Hematopoietic multipotent progenitor cell treated with erythropoietin and hydrocortisone succinate and interleukin-3 and kit ligand, for 4 days (in vitro differentiated cells): ENCODE measurements around the gene PRKCE.

Source experiments
- DNase-seq: peaks from one replicate; pipeline ENCODE4 v3.0.0-alpha.2; 2015

PRKCE gene

DNA sequence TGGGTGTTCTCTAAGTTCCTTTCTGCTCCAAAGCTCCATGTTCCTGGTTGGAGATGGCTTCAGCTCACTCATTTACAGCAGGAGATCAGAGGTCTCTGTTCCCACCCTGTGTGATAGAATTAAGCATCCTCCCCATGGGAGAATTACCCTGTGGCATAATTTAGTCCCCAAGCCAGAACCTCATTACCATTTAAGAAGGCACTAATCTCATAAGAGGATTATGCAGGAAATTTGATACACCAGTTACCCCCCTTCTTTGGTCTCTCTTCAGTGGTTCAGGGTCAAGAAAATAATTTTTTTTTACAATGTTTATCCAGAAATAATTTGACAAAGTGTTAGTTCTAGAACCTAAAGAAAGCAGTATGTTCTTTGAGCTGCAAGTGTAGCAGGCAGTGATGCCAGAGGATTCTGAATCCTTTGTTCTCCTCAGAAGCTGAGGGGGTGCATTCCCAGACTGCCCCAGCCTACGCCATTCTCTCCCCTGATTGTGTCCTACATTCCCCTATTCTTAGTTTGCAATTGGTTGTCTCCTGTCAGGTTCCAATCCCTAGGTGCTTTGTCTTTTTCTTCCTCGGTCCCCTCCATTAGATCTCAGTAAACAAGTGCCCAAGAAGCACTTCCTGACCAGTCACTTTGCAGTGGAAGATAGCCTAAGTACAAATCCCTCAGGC lies 163.6 kb downstream of the PRKCE start:
- no peak for DNase-seq

DNA sequence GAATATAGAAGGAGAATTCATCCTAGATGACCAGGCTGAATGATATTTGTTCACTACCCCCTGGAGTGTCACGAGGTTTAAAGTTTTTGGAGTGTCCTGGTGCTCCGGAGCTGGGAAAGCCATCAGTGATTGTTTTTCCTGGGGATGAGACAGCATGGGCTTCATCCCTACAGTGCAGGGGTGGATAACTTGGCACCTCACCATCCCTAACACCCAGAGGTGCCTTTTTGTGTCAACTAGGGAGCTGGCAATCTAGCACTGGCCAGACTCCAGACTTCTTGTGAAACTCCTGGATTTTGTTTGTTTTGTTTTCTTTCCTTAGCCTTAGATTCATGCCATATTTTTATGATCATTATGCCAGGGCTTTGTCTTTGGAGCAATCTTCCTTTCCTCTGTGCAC lies 164.8 kb downstream of the PRKCE start:
- no peak for DNase-seq

DNA sequence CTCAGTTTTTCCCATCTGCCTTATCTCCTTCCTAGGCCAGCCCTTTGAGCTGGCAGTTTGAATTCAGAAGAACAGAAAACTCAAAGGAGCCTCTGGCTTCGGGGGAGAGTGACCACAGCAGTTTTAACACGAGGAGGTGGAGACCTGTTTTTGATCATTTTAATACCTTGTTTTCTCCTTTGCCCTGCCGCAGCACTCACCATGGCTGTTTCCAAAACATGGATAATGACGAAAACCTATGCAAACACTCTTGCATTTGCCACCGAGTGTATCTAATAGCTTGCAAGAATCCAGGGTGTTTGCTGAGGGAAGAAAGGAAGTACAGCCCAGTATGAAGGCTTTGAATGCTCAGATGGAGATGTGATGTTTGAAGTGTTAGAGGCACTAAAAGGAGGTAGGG lies 167.1 kb downstream of the PRKCE start:
- DNase-seq = no peak

DNA sequence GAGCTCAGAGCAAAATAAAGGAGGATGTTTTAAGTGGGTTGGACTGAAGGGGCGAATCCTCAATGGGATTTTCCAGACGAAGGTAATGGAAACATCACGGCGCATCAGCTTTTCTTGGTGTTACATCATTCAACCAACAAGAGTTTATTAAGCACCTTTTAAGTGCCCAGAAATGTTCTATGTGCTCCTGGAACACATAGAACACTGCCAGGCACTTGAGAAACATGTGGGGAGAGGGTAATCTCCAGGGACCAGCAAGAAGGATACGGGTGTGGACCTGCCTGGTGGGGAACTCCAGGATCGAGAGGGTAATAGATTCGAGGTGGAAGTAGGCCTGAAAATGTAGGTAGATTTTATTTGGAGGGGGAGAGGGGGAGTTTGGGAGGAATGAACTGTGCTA lies 168.6 kb downstream of the PRKCE start:
- DNase-seq = no peak

DNA sequence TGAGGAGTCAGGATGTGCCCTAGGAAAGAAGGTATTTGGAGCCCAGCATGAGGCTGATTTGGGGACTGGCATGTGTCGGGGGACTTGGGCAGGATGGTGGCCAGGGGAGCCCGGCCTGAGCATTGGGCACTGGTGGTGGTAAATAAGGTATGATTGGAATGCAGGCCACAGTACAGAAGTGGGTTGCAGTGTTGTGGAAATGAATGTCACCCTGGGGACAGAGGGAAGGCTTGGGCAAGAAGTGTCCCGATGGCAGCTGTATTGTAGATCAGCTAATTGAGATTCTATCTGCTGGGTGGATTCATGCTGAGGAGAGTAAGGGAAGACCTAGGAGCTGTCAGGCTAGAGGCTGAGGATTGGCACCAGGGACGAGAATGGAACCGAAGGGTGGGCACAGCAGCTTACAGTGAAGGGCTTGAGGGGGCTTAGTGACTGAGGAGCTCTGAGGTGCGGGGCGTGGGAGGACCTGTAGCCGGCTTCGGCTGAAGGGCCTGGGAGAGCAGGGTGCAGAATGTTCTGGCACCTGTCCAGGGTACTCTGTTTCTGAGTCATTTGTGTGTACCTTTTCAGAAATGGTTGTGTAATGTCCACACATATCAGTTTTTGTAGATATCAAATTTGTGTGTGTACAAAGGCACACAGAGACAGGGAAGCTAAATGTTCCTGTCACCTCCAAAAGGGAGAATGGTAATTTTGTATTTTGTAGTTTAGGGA lies 170.2 kb downstream of the PRKCE start:
- DNase-seq = no peak

DNA sequence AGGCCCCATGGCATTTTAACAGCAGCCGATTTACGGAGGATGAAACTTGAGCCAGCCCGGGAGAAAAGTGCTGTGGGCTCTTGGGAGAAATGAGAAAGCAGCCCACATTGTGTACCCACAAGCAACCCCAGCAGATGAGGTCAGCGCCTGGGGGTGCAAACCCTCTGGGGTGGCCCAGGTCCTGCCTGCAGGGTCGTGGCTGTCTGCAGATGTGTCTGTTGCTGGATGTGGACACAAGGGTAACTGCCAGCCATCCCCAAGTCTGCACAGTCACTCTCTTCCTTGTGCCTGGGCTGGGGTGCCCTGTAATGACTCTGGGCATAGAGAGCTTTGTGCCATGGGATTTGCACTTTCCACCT lies 170.8 kb downstream of the PRKCE start:
- DNase-seq = no peak

DNA sequence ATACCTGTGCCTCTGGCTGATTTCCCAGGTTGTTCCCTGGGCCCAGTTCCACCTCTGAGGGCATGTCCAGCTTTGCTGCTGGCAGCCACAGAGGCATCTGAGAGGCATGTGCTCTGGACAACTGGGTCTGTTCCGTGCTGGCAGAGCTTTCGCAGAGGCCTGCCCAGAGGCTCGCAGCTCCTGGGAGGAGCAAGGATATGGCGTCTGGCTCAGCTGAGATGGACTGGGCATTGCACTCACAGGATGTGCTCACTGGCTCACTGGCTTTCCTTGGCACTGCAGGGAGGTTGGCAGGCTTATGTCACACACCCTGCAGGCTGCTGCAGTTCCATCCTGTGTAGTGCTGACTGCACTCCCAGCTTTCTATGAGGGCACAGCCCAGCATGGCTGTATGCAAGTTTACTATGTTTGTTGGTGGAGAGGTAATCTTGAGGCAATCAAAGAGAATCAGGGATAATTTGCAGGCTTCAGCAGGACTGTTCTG lies 172.3 kb downstream of the PRKCE start:
- DNase-seq = no peak

DNA sequence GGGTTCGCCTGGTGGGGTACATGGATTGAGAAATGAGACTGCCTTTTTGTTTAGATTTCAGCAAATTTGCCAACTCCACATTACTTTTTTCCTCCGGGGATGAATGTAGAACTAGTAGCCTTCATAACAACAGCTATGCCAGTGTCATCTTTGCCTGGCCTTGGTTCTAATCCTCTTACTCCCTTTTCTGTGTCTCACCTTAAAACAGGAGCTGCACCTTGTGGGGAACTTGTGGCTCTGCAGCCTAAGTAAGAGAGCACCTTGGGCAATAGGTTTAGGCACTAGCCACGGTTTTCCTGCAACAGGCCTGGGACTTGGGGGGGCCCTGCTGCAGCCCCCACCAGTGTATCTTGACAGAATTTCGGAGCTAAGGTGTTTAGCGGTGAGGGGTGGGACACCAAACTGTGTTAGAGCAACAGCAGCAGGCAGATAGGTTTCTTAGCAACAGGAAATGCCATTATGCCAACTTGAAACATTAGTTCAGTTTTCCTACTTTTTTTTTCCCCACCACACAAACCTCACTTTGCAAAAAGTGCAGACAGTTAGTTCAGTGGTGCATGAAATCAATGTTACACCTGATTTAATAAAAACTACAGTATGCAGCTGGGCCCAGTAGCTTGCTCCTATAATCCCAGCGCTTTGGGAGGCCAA lies 173.7 kb downstream of the PRKCE start:
- DNase-seq = no peak

DNA sequence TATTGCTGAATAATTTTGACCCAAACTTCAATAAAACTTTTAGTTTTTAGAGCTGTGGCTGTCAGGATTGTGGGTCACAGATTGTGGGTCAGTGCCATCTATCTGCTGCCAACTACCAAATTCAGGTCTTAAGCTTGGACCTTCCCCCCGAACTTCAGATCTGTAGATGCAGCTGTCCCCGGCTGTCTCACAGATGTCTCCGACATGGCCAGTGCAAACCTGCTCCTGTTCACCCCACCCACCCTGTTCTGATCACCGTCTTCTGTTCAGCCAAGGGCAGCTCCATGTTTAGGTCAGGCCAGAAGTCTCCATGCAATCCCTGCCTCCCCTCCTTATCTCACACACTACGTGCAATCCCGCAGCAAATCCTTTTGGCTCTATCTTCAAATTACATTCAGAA lies 175.0 kb downstream of the PRKCE start:
- no peak for DNase-seq

DNA sequence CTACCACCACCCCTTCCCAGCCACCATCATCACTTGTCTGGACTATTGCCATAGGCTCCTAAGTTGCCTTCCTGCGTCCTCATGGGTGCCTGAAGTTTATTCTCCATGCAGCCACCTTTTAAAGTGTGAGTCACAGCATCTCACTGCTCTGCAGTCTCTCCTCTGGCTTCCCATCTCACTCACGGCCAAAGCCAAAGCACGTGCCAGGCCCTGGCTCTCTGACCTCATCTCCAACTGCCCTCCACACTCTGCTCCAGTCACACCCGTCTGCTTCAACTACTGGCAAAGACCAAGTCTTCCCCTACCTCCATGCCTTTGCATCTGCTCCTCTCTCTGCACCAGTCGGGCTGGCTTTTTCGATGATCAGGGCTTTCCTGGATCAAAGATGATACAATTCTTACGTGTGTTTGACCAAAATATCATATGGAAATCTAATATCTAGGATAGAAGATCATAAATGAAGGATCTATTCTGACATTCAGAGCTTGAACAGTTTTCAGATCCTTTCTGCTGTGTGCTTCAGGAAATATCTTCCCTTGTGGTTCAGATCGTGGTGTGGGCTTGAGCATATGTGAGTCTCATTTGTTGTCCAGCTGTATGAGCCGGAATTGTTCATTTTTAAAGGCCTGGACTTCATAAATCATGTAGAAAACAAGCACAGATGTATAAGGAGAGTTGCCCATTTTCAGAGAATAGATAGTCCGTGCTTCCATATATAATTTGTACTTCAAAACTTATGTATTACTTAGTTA lies 175.6 kb downstream of the PRKCE start:
- no peak for DNase-seq

DNA sequence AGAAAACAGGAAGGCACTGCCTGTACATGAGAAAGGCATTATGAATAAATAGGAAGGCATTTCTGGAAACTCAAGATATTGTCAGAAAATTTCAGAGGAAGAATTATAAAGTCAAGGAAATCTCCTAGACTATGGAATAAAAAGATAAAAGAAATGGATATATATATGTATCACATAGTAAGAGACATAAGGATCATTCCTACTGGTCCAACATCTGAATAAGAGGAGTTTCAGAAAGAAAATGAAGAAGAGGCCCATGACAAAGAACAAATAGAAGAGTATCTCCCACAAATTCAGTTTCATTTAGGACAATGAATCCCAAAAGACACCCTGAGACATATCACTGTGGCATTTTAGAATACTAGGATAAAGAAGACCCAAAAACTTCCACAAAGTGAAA lies 178.8 kb downstream of the PRKCE start:
- DNase-seq = no peak

DNA sequence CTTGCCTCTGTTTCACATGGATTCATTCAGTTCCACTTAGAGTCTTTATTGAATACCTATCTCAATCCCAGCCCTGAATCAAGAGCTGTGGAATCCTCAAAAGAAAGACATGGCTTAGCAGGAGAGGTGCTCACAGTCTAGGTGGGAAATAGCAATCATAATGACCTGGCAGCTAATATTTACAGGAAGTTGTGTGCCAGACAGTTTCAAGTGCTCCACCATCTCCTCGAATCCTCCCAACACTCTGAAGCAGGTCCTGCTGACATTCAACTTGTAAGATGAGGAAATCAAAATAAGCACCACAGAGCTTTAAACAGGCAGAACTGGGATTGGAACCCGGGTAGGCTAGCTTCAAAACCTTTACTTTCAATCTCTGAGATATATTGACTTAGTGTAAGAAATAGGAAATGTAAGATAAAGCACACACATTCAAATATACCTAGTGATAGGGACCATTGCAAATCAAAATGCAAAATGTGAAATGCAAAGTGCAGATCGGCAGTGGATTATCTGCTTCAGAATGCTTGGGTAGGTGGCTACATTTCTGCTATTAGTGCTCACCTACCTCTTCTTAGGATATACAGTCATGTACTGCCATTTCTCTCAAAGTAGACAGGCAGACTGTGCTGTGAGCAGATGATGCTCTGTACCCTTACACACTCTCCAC lies 182.0 kb downstream of the PRKCE start:
- no peak for DNase-seq

DNA sequence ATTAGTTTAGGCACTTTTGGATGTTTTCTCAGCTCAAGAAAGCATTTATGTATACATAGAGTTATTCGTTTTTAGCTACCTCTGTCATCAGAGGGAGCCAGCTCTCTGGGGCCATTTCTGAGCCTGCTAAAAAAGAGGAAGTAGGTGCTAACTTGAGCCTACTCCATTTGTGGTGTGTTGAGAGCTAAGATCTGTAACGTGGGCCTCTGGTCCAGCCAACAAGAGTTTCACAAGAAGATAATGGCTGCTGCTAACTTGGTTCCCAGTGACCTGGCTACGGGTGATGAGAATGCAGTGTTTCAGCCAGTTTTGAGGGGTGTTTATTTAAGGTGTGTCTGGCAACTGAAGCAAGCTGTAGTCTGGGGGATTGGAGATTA lies 182.5 kb downstream of the PRKCE start:
- DNase-seq = peak; percentile 90

DNA sequence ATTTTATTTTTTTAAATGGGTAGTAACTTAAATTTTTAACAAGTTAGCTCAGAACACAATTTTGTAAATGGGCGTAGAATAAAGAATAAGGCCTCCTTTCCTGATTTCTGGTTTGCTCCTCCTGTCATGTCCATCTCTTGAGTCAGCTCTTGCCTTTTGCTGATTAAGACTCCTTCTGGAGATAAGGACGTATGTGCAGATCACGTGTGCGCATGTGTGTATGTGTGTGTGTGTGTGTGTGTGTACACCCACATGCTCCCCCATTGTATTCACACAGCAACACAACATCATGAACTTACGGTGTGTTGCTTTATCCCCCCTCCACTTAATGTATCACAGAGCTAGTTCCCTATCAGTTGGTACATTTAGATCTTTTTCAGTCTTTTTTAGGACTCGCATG lies 182.9 kb downstream of the PRKCE start:
- peak; percentile 36 for DNase-seq

DNA sequence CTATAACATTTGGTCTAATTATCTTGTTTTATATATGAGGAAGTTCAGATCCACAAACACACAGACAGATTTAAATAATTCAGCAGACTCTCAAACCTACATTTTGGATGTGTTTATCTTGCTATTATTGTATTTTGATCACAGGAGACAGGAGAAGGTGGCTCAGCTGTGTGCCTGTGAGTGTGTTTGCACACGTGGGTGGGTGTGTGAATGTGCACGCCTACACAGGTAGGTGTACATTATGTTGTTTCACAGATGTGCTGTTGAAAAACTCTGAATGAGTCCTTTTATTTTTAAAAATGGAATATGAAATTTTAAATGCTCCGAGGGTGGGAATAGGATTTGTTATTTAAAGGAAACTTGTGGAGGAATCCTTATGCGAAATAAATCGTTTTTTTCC lies 183.4 kb downstream of the PRKCE start:
- DNase-seq = no peak

DNA sequence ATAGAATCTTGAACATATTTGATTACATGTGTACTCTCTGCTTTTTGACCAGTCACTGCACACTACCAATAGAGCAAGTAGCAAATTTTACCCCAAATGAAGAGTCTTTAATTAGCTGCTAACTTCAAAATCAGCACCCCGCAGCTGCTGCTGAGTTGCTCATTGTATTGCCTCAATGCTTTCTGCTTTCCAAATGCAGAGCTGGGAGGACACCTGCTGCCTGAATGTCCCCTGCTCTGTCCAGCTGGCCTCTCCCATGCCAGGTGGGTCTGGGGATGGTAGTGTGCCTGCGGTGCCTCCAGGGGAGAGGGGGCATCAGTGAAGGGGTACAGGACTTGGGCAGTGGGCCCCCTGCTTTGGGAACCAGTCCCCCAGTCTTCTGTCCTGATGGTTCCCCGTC lies 184.8 kb downstream of the PRKCE start:
- no peak for DNase-seq

DNA sequence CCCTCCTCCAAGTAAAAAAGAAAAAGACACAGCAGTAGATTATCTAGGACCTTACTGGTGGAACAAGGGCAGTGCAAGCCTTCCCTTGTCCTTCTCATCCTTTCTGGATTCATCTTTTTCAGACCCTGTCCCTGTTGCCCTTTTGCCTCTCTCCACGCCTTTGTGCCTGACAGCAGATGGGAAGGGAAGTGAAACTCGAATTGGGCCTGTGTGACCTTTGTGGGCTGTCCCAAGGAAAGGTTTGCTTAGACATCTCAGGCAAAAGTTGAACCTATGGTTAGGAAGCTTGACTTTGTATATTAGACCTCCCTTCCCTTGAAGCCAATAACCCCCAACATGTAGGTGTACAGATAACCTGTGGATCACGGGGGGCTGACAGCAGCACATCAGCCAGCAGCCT lies 185.3 kb downstream of the PRKCE start:
- no peak for DNase-seq

DNA sequence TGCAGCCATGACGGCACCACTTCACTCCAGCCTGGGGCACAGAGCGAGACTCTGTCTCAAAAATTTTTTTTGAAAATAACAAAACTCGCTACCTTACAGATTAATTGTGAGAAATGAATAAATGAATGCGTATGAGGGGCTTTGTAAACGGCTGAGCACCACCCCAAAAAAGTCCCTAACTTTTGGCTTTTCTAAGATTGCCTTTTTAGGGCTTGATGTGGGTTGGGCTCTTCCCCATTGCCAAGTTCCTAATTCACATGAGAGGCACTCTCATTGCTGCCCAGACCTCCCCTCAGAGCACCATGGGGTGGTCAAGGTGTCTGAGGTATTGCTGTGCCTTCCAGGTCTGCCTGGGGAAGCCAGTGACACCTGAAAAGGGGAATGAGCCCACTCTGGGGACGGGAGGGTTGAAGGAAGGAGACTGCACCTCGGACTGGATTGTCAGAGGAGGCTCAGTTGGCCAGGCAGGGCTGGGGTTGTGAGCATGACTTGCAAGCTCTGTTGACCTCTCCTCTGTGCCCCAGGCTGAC lies 186.4 kb downstream of the PRKCE start:
- no peak for DNase-seq

DNA sequence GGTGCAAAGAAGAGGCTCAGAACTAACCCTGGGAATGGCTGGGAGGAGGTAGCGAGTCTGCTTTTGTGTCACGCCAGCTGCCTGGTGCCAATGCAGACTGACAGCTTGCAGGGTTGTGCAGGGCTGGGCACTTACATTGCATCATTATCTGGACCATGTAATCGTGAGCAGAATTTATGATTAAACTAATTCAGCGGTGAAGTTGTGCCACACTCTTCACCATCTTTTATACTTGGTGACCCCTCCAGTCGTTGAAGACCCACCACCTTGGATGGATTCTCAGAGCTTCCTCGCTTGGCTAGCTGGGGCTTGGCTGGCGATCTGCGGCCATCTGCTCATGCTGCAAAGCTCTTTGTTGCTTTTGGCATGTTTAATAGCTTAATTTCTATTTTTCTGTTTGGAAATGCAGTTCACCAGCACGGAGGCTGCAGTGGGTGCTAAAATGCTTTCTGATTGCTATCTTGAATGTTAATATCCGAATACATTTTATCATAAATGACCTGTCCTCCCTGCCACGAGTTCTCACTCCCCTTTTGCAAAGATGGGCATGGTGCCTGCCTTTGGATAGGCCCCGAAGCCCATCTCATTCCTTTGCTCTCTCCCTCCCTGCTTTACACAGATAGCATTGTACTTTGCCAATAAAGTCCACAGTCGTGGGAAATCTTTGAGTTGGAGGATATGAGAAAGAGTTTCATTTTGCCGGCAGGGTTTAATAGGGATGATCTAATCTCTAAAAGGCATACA lies 188.2 kb downstream of the PRKCE start:
- DNase-seq = no peak

DNA sequence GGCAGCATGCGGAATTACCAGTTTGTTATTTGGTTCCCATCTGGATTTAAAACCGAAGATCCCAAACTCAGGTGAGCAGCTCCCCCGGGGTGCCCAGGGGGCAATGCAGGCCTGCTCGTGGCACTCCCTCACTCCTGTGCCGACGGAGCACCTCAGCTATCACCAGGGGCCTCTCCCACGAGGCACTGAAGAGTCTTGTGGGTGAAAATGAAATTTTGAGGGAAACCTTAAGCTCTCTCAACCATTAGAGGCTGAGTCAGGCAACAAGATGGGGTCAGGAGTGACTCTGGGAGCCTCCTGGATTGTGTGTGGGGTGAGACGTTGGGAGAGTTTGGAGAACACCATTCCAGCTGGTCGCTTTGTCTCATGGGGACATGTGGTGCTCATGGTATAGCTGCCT lies 189.0 kb downstream of the PRKCE start:
- no peak for DNase-seq

DNA sequence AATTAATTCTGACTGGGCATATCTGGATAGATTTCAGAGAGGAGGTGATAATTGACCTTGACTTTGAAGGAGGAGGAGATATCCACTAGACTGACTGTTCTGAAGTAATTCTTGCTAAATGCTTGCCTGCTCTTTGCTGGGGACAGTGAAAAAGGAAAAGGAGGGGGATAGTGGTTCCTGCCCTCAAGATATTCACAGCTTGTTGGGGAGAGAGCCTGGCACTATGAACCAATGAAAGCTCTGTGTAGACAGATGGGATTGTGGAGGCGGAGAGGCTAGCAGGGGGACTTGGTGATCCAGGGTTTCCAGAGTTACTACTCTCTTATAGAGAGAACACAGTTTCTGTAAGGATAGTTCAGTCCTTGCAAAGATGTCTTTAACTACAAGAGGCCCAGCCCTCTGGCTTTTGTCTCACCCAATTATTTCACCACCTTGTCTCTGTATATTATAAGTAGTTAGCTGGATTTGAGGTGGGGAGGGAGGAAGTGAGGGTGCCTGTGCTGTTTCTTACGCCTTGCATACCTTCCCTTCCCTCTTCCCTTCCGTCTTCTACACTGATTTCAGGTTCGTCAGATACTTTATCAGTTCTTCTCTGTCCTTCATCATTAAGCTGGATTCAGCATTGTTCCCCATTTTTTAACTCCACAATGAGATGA lies 190.4 kb downstream of the PRKCE start:
- no peak for DNase-seq

DNA sequence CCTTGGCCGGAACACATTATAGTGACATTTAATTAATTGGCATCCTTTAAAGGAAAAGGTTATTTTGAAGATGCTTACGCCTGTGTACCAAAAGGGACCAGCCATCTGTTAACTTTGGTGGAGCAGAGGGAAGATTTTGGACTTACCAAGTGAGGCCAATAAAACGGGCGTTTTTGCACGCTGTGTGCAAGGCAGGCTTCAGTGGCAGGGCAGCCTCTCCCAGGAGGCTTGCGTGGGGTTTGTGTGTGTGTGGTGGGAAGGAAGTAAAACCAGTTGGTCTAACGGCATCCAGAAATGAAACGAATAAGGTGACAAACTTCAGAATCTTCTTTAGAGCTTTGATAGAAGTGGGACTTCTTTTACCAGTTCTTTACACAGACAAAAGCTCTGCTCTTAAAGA lies 191.7 kb downstream of the PRKCE start:
- DNase-seq = peak; percentile 53
